Immature natural killer cell (primary cell): ENCODE data around the gene PNLDC1. TPM values are rescaled to one million over a fixed set of nuclear protein-coding genes. Genes with fewer than 3 reads are reported as not detected.

Experiments
- DNase-seq, 3 donors: peaks; one replicate each; pipeline ENCODE4 v3.0.0; 2022; ENCODE audit warnings: mixed read lengths in 1 of 3
- H3K27ac Mint-ChIP-seq, 6 donors: one replicate each; pipeline ENCODE4 v1.8.0; 2020; ENCODE audit warnings: mixed read lengths in 6 of 6, mild to moderate bottlenecking in 5 of 6, inconsistent platforms in 4 of 6, moderate library complexity in 3 of 6
- H3K27me3 Mint-ChIP-seq, 3 donors: one replicate each; pipeline ENCODE4 v1.8.0; 2020 to 2021; ENCODE audit warnings: low read depth in 3 of 3, mild to moderate bottlenecking in 3 of 3, mixed read lengths in 3 of 3, moderate library complexity in 3 of 3, inconsistent platforms in 1 of 3
- H3K36me3 Mint-ChIP-seq, 3 donors: one replicate each; pipeline ENCODE4 v1.8.0; 2020; ENCODE audit warnings: mixed read lengths in 3 of 3, inconsistent platforms in 2 of 3, mild to moderate bottlenecking in 2 of 3
- H3K4me1 Mint-ChIP-seq, 2 donors: one replicate each; pipeline ENCODE4 v1.8.0; 2020; ENCODE audit warnings: inconsistent platforms in 2 of 2, mild to moderate bottlenecking in 2 of 2, mixed read lengths in 2 of 2, moderate library complexity in 1 of 2
- H3K4me3 Mint-ChIP-seq, 5 donors: one replicate each; pipeline ENCODE4 v1.8.0; 2020; ENCODE audit warnings: mild to moderate bottlenecking in 5 of 5, mixed read lengths in 5 of 5, inconsistent platforms in 3 of 5, moderate library complexity in 3 of 5
- H3K9me3 Mint-ChIP-seq, 6 donors: one replicate each; pipeline ENCODE4 v1.8.0; 2020; ENCODE audit warnings: mild to moderate bottlenecking in 6 of 6, mixed read lengths in 6 of 6, inconsistent platforms in 4 of 6, moderate library complexity in 3 of 6
- polyA plus RNA-seq, 3 donors: library from polyadenylated mRNA; unstranded; fragments of 300-500 nt; fragmentation: Illumina TruSeq; gene quantifications; one replicate each; pipeline ENCODE4 v1.2.3, GENCODE V29; 2021

The PNLDC1 gene
- polyA plus RNA-seq, 3 donors from 2014 or later, result 0.21 TPM; not detected in 2

- peaks cover 27% of the 10 kb centered on the region in 2 donors for H3K4me1 Mint-ChIP-seq
- H3K9me3 Mint-ChIP-seq, result no peaks in the 10 kb centered on the region
- peak within 1 kb of the TSS; percentile 90 to 98 (median 96) for H3K4me3 Mint-ChIP-seq
- peaks cover 4 to 20% (median 9%) of the 10 kb centered on the region in 3 donors for H3K36me3 Mint-ChIP-seq
- peak within 1 kb of the TSS; percentile 96 to 99 (median 97) for H3K27ac Mint-ChIP-seq
- peak; percentile 91 to 92 (median 92) for DNase-seq
- H3K27me3 Mint-ChIP-seq, result peaks cover 10 to 22% (median 16%) of the 10 kb centered on the region in 3 donors
Measured at GRCh38 chr6:159761873-159762680, 38.0 kb upstream of the PNLDC1 start, which contains the start of gene ACAT2. ACAT2 (plus strand) TSS chr6:159762045; CDS start chr6:159762088, 43 bp downstream.

DNA sequence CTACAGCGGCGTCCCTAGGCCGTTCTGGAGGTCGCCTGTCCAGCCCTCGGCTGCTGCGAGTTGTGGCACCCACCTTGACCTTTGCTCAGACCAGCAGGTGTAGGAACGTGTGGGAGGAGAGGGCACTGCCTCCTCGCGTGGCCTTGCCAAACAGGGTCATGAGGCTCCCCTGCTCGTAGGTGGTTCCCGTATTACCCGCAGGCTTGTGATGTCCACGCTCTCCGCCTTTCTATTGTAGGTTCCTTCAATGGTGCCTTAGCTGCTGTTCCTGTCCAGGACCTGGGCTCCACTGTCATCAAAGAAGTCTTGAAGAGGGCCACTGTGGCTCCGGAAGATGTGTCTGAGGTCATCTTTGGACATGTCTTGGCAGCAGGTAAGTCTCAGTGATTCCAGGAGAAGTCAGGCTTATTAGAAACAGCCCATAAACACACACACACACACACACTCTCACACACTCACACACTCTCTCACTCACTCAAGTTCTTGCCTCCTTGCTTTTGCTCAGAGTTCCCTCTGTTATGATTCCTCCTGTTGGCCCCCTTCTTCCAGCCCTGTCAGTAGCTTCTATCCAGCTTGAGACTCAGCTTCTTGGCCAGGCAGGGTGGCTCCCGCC, 37.3 kb upstream of the PNLDC1 start:
- H3K27ac Mint-ChIP-seq, result peak overlapping the region; percentile 92 to 99 (median 97)
- peak in 1 of 3 donors; percentile 42 for DNase-seq
- peak overlapping the region; percentile 90 to 98 (median 96) for H3K4me3 Mint-ChIP-seq
- peaks cover 27% of the 10 kb centered on the region in 2 donors for H3K4me1 Mint-ChIP-seq
- H3K9me3 Mint-ChIP-seq, result no peaks in the 10 kb centered on the region
- H3K27me3 Mint-ChIP-seq, result peaks cover 10 to 22% (median 16%) of the 10 kb centered on the region in 3 donors
- peaks cover 4 to 24% (median 8%) of the 10 kb centered on the region in 3 donors for H3K36me3 Mint-ChIP-seq

DNA sequence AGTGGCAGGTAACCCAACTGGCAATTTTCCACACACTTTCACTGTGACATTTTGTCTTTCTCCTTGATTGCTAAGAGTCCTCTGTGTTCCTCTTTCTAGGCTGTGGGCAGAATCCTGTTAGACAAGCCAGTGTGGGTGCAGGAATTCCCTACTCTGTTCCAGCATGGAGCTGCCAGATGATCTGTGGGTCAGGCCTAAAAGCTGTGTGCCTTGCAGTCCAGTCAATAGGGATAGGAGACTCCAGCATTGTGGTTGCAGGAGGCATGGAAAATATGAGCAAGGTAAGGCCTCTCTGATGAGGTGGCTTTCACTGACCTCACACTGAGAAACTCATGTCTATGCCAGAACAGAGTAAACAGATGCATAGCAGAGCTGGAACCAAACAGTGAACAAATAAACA, 33.2 kb upstream of the PNLDC1 start:
- H3K9me3 Mint-ChIP-seq, result no peaks in the 10 kb centered on the region
- peaks cover 25 to 40% (median 26%) of the 10 kb centered on the region in 3 donors for H3K36me3 Mint-ChIP-seq
- H3K4me3 Mint-ChIP-seq, result no peak overlapping the region
- DNase-seq, result no peak
- no peak overlapping the region for H3K27ac Mint-ChIP-seq
- H3K27me3 Mint-ChIP-seq, result peaks cover 8 to 13% (median 9%) of the 10 kb centered on the region in 3 donors
- peaks cover 9 to 12% of the 10 kb centered on the region in 2 donors for H3K4me1 Mint-ChIP-seq

DNA sequence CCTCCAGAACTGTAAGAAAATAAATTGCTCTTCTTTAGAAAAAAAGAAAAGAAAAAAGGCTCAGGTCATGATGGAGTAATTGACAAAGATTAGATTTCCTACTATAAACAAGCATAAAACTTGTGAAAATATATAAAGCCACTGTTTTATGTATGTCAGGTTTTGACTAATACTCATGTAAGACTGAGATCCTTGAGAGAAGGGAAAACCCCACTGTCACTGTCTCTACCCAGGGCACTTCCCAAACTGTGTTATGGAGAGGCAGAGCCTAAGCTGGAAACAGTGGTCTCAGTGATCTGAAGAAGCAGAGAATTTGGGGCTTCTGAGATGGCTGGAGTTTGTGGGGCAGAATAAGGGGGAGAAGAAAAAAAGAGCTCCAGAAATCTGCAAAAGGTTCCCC, 30.6 kb upstream of the PNLDC1 start:
- Mint-ChIP-seq H3K27me3 (peaks cover 0 to 10% (median 2%) of the 10 kb centered on the region in 3 donors), H3K27ac (no peak overlapping the region), H3K4me1 (peaks cover 0 to 2% of the 10 kb centered on the region in 2 donors), H3K4me3 (no peak overlapping the region), H3K36me3 (peaks cover 25 to 40% (median 26%) of the 10 kb centered on the region in 3 donors), H3K9me3 (no peaks in the 10 kb centered on the region)
- no peak for DNase-seq

GRCh38 chr6:159772196-159772595, 27.9 kb upstream of the PNLDC1 start:
- H3K27me3 Mint-ChIP-seq, result peaks cover 0 to 10% (median 2%) of the 10 kb centered on the region in 3 donors
- H3K4me3 Mint-ChIP-seq, result no peak overlapping the region
- H3K4me1 Mint-ChIP-seq, result no peaks in the 10 kb centered on the region
- H3K27ac Mint-ChIP-seq, result no peak overlapping the region
- no peaks in the 10 kb centered on the region for H3K9me3 Mint-ChIP-seq
- no peak for DNase-seq
- peaks cover 25 to 30% (median 26%) of the 10 kb centered on the region in 3 donors for H3K36me3 Mint-ChIP-seq

GRCh38 chr6:159777240-159777904, 22.7 kb upstream of the PNLDC1 start:
- H3K4me3 Mint-ChIP-seq, result no peak overlapping the region
- peak overlapping the region in 4 of 6 donors; percentile 20 to 61 (median 42) for H3K27ac Mint-ChIP-seq

GRCh38 chr6:159778131-159778530, 21.9 kb upstream of the PNLDC1 start:
- H3K4me3 Mint-ChIP-seq, result no peak overlapping the region
- no peaks in the 10 kb centered on the region for H3K27me3 Mint-ChIP-seq
- no peak for DNase-seq
- H3K36me3 Mint-ChIP-seq, result peaks cover 26 to 43% (median 27%) of the 10 kb centered on the region in 3 donors
- H3K9me3 Mint-ChIP-seq, result no peaks in the 10 kb centered on the region
- peak overlapping the region in 2 of 6 donors; percentile 25 to 52 for H3K27ac Mint-ChIP-seq
- H3K4me1 Mint-ChIP-seq, result peaks cover 11 to 19% of the 10 kb centered on the region in 2 donors

More at GRCh38 chr6:159777240-159777904, 22.7 kb upstream of the PNLDC1 start:
- Mint-ChIP-seq H3K36me3 (peaks cover 19 to 35% (median 20%) of the 10 kb centered on the region in 3 donors), H3K27me3 (peaks cover 0 to 1% (median 0%) of the 10 kb centered on the region in 3 donors), H3K9me3 (no peaks in the 10 kb centered on the region), H3K4me1 (peaks cover 7 to 12% of the 10 kb centered on the region in 2 donors)
- DNase-seq, result no peak

GRCh38 chr6:159778542-159779103, 21.5 kb upstream of the PNLDC1 start:
- Mint-ChIP-seq H3K36me3 (peaks cover 26 to 43% (median 28%) of the 10 kb centered on the region in 3 donors), H3K4me3 (no peak overlapping the region), H3K27me3 (no peaks in the 10 kb centered on the region), H3K4me1 (peaks cover 11 to 23% of the 10 kb centered on the region in 2 donors), H3K9me3 (no peaks in the 10 kb centered on the region), H3K27ac (peak overlapping the region in 2 of 6 donors; percentile 11 to 52)
- DNase-seq, result no peak

DNA sequence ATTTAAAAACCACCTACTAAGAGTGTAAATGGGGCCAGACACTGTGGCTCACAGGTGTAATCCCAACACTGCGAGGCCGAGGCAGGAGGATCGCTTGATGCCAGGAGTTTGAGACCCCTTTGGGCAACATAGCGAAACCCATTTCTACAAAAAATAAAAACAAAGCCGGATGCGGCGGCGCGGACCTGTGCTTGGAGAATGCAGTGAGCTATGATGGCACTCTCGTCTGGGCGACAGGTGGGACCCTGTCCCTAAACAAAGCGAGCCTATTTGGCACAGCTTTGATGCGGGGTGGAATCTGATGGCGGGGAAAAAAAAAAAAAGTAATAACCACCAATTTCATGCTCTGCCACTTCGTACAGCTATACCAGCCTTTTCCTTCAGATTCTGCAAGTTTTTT, 11.8 kb upstream of the PNLDC1 start:
- peak overlapping the region; percentile 73 to 97 (median 85) for H3K27ac Mint-ChIP-seq
- no peak for DNase-seq
- H3K4me3 Mint-ChIP-seq, result peak overlapping the region; percentile 87 to 100 (median 99)

GRCh38 chr6:159788753-159789376, 11.2 kb upstream of the PNLDC1 start:
- Mint-ChIP-seq H3K4me3 (peak overlapping the region; percentile 87 to 100 (median 99)), H3K4me1 (peaks cover 43 to 84% of the 10 kb centered on the region in 2 donors)
- DNase-seq, result peak; percentile 22 to 35 (median 30)

More for the DNA sequence above, 11.8 kb upstream of the PNLDC1 start:
- H3K27me3 Mint-ChIP-seq, result peaks cover 7 to 11% (median 8%) of the 10 kb centered on the region in 3 donors
- no peaks in the 10 kb centered on the region for H3K9me3 Mint-ChIP-seq
- H3K36me3 Mint-ChIP-seq, result peaks cover 4 to 23% (median 9%) of the 10 kb centered on the region in 3 donors
- H3K4me1 Mint-ChIP-seq, result peaks cover 44 to 83% of the 10 kb centered on the region in 2 donors

GRCh38 chr6:159789377-159790148, 10.5 kb upstream of the PNLDC1 start, which contains the start of gene TCP1:
TCP1 (minus strand) TSS chr6:159789602; CDS start chr6:159789468, 134 bp downstream.
- H3K4me3 Mint-ChIP-seq, result peak within 1 kb of the TSS; percentile 98 to 100 (median 100)
- peak; percentile 97 for DNase-seq
- H3K27ac Mint-ChIP-seq, result peak within 1 kb of the TSS; percentile 95 to 99 (median 98)
- peaks cover 43 to 87% of the 10 kb centered on the region in 2 donors for H3K4me1 Mint-ChIP-seq
- H3K9me3 Mint-ChIP-seq, result no peaks in the 10 kb centered on the region
- peaks cover 4 to 29% (median 9%) of the 10 kb centered on the region in 3 donors for H3K36me3 Mint-ChIP-seq
- peaks cover 7 to 11% (median 8%) of the 10 kb centered on the region in 3 donors for H3K27me3 Mint-ChIP-seq

More at GRCh38 chr6:159788753-159789376, 11.2 kb upstream of the PNLDC1 start:
- Mint-ChIP-seq H3K36me3 (peaks cover 4 to 24% (median 9%) of the 10 kb centered on the region in 3 donors), H3K27ac (peak overlapping the region; percentile 73 to 97 (median 85)), H3K9me3 (no peaks in the 10 kb centered on the region), H3K27me3 (peaks cover 7 to 11% (median 8%) of the 10 kb centered on the region in 3 donors)
